WTC11 (cell line): ENCODE results near the gene CSF1R. TPM values are rescaled to one million over a fixed set of nuclear protein-coding genes. Genes with fewer than 3 reads are reported as not detected.

ENCODE experiments used
- ATAC-seq: fragments of 200-7000 bp; cut with Tn5 transposase; 2 replicates; pipeline ENCODE4 v1.10.0; 2021; ENCODE audit warnings: mild to moderate bottlenecking, moderate library complexity
- CTCF ChIA-PET: fragments of 300-600 bp; sonication (Branson Sonifier 250); formaldehyde crosslinking; loops from one replicate; lab custom pipeline; 2021; ENCODE audit warnings: antibody characterized with exemption; lab: Charles Lee
- POLR2A ChIA-PET: fragments of 350-600 bp; sonication (Branson Sonifier 250); formaldehyde crosslinking; loops from one replicate; lab custom pipeline; 2021; ENCODE audit warnings: antibody characterized with exemption; lab: Charles Lee
- DNase-seq: peaks from one replicate; pipeline ENCODE4 v3.0.0; 2021; ENCODE audit warnings: low spot score
- H3K27ac Mint-ChIP-seq: 2 replicates; pipeline ENCODE4 v1.8.0; 2021; ENCODE audit warnings: mixed read lengths
- H3K27me3 Mint-ChIP-seq: 2 replicates; pipeline ENCODE4 v1.8.0; 2021; ENCODE audit warnings: low read depth, mild to moderate bottlenecking, moderate library complexity, mixed read lengths
- H3K36me3 Mint-ChIP-seq: 2 replicates; pipeline ENCODE4 v1.8.0; 2021; ENCODE audit warnings: mixed read lengths
- H3K4me1 Mint-ChIP-seq: 2 replicates; pipeline ENCODE4 v1.8.0; 2022; ENCODE audit warnings: mixed read lengths
- H3K4me3 Mint-ChIP-seq: 2 replicates; pipeline ENCODE4 v1.8.0; 2021; ENCODE audit warnings: mild to moderate bottlenecking, moderate library complexity, mixed read lengths
- H3K9me3 Mint-ChIP-seq: 2 replicates; pipeline ENCODE4 v1.8.0; 2021; ENCODE audit warnings: mixed read lengths
- GABPB1 ChIP-seq: sonication (generic); formaldehyde crosslinking; IDR thresholded peaks from 2 replicates; pipeline ENCODE4 v1.8.1; 2023; ENCODE audit warnings: mild to moderate bottlenecking, missing genetic modification reagents
- GRHL2 ChIP-seq: fragments of 250-450 bp; sonication (Bioruptor Pico); IDR thresholded peaks from 2 replicates; pipeline ENCODE4 v1.8.0; 2022; ENCODE audit warnings: mild to moderate bottlenecking, moderate library complexity; ENCODE audit not compliant: insufficient replicate concordance, severe bottlenecking
- NR3C1 ChIP-seq: sonication (generic); formaldehyde crosslinking; conservative IDR thresholded peaks from 2 replicates; pipeline ENCODE4 v1.8.1; 2023; ENCODE audit warnings: low read depth, mild to moderate bottlenecking, missing genetic modification reagents
- RORB ChIP-seq: fragments of 250-450 bp; sonication (Bioruptor Pico); IDR thresholded peaks from 2 replicates; pipeline ENCODE4 v1.9.0; 2021; ENCODE audit warnings: mild to moderate bottlenecking
- SOX15 ChIP-seq: fragments of 250-450 bp; sonication (Bioruptor Pico); IDR thresholded peaks from 2 replicates; pipeline ENCODE4 v1.9.0; 2021; ENCODE audit warnings: mild to moderate bottlenecking
- TP53 ChIP-seq: sonication (generic); formaldehyde crosslinking; IDR thresholded peaks from 2 replicates; pipeline ENCODE4 v1.8.1; 2023; ENCODE audit warnings: mild to moderate bottlenecking, missing genetic modification reagents
- ZNF317 ChIP-seq: sonication (generic); formaldehyde crosslinking; IDR thresholded peaks from 2 replicates; pipeline ENCODE4 v1.8.1; 2023; ENCODE audit warnings: low read depth, mild to moderate bottlenecking, moderate library complexity, missing genetic modification reagents, borderline replicate concordance
- ZNF396 ChIP-seq: fragments of 250-450 bp; sonication (Bioruptor Pico); IDR thresholded peaks from 2 replicates; pipeline ENCODE4 v1.8.0; 2021; ENCODE audit warnings: mild to moderate bottlenecking, moderate library complexity, borderline replicate concordance
- ZNF416 ChIP-seq: fragments of 250-450 bp; sonication (Bioruptor Pico); IDR thresholded peaks from 2 replicates; pipeline ENCODE4 v1.9.0; 2021; ENCODE audit warnings: mild to moderate bottlenecking, inconsistent platforms
- total RNA-seq: library from RNA; stranded (reverse); gene quantifications from 3 replicates; pipeline ENCODE4 v1.2.3, GENCODE V29; 2021
- TF ChIP-seq, protein P1 (sequence below): sonication (generic); formaldehyde crosslinking; conservative IDR thresholded peaks from 2 replicates; pipeline ENCODE4 v1.8.1; 2023; ENCODE audit warnings: mild to moderate bottlenecking, low read depth, missing genetic modification reagents, moderate library complexity
- TF ChIP-seq, protein P2 (sequence below): sonication (generic); formaldehyde crosslinking; IDR thresholded peaks from 2 replicates; pipeline ENCODE4 v1.8.1; 2023; ENCODE audit warnings: mild to moderate bottlenecking, missing genetic modification reagents, borderline replicate concordance
- TF ChIP-seq, protein P3 (sequence below): fragments of 250-450 bp; sonication (Bioruptor Pico); conservative IDR thresholded peaks from 2 replicates; pipeline ENCODE4 v1.9.0; 2021; ENCODE audit warnings: mild to moderate bottlenecking
- TF ChIP-seq, protein P4 (sequence below): fragments of 250-450 bp; sonication (Bioruptor Pico); IDR thresholded peaks from 2 replicates; pipeline ENCODE4 v1.9.0; 2021; ENCODE audit warnings: mild to moderate bottlenecking
- TF ChIP-seq, protein P5 (sequence below): sonication (generic); formaldehyde crosslinking; IDR thresholded peaks from 2 replicates; pipeline ENCODE4 v1.8.1; 2023; ENCODE audit warnings: mild to moderate bottlenecking, missing genetic modification reagents
- TF ChIP-seq, protein P6 (sequence below): sonication (generic); formaldehyde crosslinking; IDR thresholded peaks from 2 replicates; pipeline ENCODE4 v1.8.1; 2022; ENCODE audit warnings: missing genetic modification reagents, borderline replicate concordance
- TF ChIP-seq, protein P7 (sequence below): sonication (generic); formaldehyde crosslinking; IDR thresholded peaks from 2 replicates; pipeline ENCODE4 v1.8.0; 2023; ENCODE audit warnings: missing genetic modification reagents, mild to moderate bottlenecking, borderline replicate concordance

CSF1R gene
- total RNA-seq, 1 experiment from 2014 or later: 0.20 TPM

DNA sequence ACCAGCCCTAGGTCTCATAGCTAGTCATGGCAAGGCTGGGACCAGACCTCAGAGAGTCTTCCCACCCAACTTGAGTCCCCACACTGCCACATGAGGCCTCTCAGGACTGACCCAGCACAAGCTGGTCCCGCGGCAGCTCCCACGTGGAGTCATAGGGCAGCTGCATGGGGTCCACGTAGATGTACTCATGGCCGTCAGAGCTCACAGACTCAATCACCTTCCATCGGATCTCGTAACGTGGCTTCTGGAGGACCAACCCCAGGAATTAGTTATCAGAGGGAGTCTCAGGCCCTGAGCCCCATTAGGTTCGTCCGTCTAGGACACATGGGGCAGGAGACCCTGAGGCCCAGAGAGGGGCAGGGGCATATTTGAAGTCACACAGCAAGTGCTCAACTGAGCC is 39.0 kb upstream of the CSF1R start (continued):
- TF ChIP-seq, protein P1, sequence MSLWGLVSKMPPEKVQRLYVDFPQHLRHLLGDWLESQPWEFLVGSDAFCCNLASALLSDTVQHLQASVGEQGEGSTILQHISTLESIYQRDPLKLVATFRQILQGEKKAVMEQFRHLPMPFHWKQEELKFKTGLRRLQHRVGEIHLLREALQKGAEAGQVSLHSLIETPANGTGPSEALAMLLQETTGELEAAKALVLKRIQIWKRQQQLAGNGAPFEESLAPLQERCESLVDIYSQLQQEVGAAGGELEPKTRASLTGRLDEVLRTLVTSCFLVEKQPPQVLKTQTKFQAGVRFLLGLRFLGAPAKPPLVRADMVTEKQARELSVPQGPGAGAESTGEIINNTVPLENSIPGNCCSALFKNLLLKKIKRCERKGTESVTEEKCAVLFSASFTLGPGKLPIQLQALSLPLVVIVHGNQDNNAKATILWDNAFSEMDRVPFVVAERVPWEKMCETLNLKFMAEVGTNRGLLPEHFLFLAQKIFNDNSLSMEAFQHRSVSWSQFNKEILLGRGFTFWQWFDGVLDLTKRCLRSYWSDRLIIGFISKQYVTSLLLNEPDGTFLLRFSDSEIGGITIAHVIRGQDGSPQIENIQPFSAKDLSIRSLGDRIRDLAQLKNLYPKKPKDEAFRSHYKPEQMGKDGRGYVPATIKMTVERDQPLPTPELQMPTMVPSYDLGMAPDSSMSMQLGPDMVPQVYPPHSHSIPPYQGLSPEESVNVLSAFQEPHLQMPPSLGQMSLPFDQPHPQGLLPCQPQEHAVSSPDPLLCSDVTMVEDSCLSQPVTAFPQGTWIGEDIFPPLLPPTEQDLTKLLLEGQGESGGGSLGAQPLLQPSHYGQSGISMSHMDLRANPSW (CRISPR knock-in tag): no peak
- TF ChIP-seq, protein P2, sequence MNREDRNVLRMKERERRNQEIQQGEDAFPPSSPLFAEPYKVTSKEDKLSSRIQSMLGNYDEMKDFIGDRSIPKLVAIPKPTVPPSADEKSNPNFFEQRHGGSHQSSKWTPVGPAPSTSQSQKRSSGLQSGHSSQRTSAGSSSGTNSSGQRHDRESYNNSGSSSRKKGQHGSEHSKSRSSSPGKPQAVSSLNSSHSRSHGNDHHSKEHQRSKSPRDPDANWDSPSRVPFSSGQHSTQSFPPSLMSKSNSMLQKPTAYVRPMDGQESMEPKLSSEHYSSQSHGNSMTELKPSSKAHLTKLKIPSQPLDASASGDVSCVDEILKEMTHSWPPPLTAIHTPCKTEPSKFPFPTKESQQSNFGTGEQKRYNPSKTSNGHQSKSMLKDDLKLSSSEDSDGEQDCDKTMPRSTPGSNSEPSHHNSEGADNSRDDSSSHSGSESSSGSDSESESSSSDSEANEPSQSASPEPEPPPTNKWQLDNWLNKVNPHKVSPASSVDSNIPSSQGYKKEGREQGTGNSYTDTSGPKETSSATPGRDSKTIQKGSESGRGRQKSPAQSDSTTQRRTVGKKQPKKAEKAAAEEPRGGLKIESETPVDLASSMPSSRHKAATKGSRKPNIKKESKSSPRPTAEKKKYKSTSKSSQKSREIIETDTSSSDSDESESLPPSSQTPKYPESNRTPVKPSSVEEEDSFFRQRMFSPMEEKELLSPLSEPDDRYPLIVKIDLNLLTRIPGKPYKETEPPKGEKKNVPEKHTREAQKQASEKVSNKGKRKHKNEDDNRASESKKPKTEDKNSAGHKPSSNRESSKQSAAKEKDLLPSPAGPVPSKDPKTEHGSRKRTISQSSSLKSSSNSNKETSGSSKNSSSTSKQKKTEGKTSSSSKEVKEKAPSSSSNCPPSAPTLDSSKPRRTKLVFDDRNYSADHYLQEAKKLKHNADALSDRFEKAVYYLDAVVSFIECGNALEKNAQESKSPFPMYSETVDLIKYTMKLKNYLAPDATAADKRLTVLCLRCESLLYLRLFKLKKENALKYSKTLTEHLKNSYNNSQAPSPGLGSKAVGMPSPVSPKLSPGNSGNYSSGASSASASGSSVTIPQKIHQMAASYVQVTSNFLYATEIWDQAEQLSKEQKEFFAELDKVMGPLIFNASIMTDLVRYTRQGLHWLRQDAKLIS (CRISPR knock-in tag): no peak
- TF ChIP-seq SOX15: no peak
- TF ChIP-seq ZNF416 (CRISPR knock-in tag): no peak
- TF ChIP-seq ZNF396 (CRISPR knock-in tag): no peak
- TF ChIP-seq RORB (CRISPR knock-in tag): no peak
- TF ChIP-seq, protein P3, sequence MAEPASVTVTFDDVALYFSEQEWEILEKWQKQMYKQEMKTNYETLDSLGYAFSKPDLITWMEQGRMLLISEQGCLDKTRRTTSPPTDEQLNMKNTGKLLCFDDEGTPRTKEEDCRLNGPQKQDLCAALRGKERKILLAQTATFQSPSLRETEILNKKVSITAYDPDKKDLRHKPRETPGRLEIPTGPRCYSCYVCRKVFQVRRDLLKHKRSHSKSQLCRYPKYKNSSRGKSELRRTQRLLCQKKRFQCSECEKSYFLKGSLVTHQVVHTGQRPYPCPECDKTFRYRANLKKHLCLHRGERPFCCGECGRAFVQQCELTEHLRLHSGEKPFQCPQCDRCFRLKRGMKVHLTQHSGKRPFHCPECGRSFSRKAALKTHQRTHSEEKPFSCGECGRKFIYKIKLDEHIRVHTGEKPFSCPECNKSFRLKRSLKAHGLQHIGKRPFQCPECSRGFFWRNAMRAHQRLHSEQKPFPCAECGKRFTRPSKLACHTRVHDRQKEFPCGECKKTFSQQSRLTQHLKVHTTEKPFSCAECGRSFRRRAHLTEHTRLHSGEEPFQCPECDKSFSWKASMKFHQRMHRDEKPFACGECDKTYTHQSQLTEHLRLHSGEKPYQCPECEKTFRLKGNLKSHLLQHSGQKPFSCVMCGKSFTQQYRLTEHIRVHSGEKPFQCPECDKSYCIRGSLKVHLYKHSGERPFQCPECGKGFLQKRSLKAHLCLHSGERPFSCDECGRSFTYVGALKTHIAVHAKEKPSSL (CRISPR knock-in tag): no peak
- no peak for TF ChIP-seq ZNF317
- TF ChIP-seq, protein P4, sequence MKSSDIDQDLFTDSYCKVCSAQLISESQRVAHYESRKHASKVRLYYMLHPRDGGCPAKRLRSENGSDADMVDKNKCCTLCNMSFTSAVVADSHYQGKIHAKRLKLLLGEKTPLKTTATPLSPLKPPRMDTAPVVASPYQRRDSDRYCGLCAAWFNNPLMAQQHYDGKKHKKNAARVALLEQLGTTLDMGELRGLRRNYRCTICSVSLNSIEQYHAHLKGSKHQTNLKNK (CRISPR knock-in tag): no peak
- no peak for TF ChIP-seq NR3C1
- no peak for TF ChIP-seq GABPB1 (CRISPR knock-in tag)

DNA sequence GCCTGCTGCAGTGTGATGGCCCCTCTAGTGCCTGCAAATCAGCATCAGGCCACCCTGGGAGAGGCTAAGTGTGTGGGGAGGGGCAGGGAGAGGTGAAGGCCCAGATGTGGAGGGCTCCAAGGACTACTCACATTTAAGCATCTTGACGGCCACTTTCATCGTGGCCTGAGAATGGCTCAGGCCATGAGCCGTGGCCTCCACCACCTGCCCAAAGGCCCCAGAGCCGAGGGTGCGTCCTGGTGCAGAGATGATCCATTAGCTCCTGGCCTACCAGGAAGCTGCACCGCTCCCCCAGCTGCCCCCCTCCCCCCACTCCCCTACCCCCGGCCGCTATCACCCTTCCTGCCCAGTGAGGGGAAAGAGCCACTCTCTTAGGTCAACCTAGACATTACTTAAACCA is 38.2 kb upstream of the CSF1R start:
- H3K4me1 Mint-ChIP-seq: peaks cover 13% of the 10 kb centered on the region
- ChIA-PET CTCF (interaction anchor here (0.9 to 1.7 kb wide), 3 partner anchors 12 to 94 kb away, joined by 3 to 4 read pairs (median 4); no protein-coding TSS in a partner anchor), POLR2A (no interaction called here)
- H3K9me3 Mint-ChIP-seq: no peaks in the 10 kb centered on the region
- H3K27me3 Mint-ChIP-seq: peaks cover 3% of the 10 kb centered on the region; the same call in 1 of the 2 replicates
- H3K36me3 Mint-ChIP-seq: no peaks in the 10 kb centered on the region
- H3K4me3 Mint-ChIP-seq: no peak overlapping the region
- ATAC-seq (no peak), DNase-seq (no peak)
- no peak overlapping the region for H3K27ac Mint-ChIP-seq
- no peak for TF ChIP-seq GRHL2 (CRISPR knock-in tag)
- no peak for TF ChIP-seq TP53 (CRISPR knock-in tag)
- no peak for TF ChIP-seq SOX15
- TF ChIP-seq, protein P5, sequence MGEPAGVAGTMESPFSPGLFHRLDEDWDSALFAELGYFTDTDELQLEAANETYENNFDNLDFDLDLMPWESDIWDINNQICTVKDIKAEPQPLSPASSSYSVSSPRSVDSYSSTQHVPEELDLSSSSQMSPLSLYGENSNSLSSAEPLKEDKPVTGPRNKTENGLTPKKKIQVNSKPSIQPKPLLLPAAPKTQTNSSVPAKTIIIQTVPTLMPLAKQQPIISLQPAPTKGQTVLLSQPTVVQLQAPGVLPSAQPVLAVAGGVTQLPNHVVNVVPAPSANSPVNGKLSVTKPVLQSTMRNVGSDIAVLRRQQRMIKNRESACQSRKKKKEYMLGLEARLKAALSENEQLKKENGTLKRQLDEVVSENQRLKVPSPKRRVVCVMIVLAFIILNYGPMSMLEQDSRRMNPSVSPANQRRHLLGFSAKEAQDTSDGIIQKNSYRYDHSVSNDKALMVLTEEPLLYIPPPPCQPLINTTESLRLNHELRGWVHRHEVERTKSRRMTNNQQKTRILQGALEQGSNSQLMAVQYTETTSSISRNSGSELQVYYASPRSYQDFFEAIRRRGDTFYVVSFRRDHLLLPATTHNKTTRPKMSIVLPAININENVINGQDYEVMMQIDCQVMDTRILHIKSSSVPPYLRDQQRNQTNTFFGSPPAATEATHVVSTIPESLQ (CRISPR knock-in tag): no peak
- TF ChIP-seq, protein P4 (CRISPR knock-in tag): no peak
- TF ChIP-seq, protein P6, sequence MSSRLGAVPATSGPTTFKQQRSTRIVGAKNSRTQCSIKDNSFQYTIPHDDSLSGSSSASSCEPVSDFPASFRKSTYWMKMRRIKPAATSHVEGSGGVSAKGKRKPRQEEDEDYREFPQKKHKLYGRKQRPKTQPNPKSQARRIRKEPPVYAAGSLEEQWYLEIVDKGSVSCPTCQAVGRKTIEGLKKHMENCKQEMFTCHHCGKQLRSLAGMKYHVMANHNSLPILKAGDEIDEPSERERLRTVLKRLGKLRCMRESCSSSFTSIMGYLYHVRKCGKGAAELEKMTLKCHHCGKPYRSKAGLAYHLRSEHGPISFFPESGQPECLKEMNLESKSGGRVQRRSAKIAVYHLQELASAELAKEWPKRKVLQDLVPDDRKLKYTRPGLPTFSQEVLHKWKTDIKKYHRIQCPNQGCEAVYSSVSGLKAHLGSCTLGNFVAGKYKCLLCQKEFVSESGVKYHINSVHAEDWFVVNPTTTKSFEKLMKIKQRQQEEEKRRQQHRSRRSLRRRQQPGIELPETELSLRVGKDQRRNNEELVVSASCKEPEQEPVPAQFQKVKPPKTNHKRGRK (CRISPR knock-in tag): no peak
- TF ChIP-seq, protein P7, sequence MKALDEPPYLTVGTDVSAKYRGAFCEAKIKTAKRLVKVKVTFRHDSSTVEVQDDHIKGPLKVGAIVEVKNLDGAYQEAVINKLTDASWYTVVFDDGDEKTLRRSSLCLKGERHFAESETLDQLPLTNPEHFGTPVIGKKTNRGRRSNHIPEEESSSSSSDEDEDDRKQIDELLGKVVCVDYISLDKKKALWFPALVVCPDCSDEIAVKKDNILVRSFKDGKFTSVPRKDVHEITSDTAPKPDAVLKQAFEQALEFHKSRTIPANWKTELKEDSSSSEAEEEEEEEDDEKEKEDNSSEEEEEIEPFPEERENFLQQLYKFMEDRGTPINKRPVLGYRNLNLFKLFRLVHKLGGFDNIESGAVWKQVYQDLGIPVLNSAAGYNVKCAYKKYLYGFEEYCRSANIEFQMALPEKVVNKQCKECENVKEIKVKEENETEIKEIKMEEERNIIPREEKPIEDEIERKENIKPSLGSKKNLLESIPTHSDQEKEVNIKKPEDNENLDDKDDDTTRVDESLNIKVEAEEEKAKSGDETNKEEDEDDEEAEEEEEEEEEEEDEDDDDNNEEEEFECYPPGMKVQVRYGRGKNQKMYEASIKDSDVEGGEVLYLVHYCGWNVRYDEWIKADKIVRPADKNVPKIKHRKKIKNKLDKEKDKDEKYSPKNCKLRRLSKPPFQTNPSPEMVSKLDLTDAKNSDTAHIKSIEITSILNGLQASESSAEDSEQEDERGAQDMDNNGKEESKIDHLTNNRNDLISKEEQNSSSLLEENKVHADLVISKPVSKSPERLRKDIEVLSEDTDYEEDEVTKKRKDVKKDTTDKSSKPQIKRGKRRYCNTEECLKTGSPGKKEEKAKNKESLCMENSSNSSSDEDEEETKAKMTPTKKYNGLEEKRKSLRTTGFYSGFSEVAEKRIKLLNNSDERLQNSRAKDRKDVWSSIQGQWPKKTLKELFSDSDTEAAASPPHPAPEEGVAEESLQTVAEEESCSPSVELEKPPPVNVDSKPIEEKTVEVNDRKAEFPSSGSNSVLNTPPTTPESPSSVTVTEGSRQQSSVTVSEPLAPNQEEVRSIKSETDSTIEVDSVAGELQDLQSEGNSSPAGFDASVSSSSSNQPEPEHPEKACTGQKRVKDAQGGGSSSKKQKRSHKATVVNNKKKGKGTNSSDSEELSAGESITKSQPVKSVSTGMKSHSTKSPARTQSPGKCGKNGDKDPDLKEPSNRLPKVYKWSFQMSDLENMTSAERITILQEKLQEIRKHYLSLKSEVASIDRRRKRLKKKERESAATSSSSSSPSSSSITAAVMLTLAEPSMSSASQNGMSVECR (CRISPR knock-in tag): no peak
